GM12875 (cell line): ENCODE data around the gene PFKL.

Experiments
- H3K4me3 ChIP-seq: one replicate; pipeline ENCODE4 v1.5.1; 2011; ENCODE audit warnings: low read depth, low read length, control low read depth
- TF ChIP-seq, protein P1 (sequence below): IDR thresholded peaks from 2 replicates; pipeline ENCODE4 v1.5.1; 2011; ENCODE audit warnings: low read depth, mild to moderate bottlenecking, control low read depth, inconsistent platforms, low read length, moderate library complexity, borderline replicate concordance; ENCODE audit not compliant: insufficient read depth

Gene PFKL

DNA sequence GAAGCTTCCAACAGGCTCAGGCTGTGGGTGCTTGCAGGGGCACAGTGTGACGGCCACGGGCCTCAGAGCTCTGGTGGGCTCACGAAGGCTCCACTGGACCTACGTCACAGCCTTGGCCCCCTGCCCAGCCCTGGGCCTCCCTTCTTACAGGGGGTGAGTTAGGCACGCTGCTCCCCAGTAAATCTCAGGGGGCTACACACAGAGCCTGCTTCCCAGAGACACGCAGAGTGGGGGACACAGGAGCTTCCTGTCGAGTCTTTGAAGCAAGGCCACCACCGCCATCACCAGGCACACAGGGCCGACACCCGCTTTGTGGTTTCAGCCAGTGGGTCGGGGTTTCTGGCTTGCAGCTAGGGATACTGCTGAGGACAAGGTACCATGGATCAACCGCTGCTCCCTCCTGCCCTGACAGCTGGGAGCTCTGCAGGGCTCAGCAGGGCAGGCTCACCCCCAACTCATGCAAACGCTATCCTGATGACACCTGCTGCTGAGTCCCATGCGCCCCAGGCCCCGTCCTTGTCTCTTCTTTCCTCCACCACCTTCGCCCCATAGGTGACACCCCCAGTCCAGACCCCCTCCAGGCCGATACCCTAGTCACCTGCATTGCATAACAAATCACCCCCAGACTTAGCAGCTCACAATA lies 44.8 kb downstream of the PFKL start:
- TF ChIP-seq, protein P1, sequence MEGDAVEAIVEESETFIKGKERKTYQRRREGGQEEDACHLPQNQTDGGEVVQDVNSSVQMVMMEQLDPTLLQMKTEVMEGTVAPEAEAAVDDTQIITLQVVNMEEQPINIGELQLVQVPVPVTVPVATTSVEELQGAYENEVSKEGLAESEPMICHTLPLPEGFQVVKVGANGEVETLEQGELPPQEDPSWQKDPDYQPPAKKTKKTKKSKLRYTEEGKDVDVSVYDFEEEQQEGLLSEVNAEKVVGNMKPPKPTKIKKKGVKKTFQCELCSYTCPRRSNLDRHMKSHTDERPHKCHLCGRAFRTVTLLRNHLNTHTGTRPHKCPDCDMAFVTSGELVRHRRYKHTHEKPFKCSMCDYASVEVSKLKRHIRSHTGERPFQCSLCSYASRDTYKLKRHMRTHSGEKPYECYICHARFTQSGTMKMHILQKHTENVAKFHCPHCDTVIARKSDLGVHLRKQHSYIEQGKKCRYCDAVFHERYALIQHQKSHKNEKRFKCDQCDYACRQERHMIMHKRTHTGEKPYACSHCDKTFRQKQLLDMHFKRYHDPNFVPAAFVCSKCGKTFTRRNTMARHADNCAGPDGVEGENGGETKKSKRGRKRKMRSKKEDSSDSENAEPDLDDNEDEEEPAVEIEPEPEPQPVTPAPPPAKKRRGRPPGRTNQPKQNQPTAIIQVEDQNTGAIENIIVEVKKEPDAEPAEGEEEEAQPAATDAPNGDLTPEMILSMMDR, result no peak
- H3K4me3 ChIP-seq, result no peak overlapping the region

DNA sequence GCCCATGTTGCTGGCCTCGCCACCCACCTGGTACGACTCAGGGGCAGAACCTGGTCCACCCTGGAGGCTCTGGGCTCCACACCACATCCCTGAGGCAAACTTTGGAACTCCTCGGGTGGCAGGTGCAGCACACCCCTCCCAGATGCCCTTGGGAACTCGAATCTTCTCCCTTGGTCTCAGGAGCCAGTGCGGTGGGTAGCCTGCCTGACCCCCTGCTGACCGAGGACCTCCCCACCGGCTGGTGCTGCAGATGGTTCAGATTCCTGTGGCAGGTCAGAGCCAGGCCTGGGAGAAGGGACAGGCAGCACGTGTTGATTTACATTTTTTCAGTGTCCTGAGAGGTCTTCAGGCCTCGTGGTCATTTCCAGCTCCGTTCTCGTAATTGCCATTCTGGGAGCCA lies 45.6 kb downstream of the PFKL start:
- H3K4me3 ChIP-seq, result no peak overlapping the region
- TF ChIP-seq, protein P1, result no peak

DNA sequence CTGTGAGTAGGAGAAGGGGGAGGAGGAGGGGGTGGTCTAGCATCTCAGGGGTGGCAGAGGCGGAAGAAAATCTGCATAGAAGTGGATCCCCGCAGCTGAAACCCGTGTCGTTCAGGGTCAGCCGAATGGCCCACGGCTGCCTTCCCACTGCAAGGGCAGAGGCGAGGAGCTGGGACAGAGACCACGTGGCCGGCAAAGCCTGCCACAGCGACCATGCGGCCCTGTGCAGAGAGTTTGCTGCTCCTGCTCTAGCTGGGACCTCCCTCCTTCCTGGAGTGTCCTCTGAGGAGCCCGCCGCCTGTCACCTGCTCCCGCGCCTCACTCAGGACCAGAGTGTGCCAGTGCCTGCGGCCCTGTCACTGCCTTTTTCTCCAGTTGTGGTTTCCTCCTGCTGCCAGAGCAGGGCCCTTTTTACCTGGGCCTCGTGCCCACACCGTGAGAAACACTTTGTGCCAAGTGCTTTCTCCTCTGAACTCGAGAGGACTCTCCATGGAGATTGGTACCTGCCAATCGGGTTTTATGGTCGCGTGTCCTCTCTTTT lies 48.1 kb downstream of the PFKL start:
- H3K4me3 ChIP-seq, result no peak overlapping the region
- TF ChIP-seq, protein P1, result no peak

DNA sequence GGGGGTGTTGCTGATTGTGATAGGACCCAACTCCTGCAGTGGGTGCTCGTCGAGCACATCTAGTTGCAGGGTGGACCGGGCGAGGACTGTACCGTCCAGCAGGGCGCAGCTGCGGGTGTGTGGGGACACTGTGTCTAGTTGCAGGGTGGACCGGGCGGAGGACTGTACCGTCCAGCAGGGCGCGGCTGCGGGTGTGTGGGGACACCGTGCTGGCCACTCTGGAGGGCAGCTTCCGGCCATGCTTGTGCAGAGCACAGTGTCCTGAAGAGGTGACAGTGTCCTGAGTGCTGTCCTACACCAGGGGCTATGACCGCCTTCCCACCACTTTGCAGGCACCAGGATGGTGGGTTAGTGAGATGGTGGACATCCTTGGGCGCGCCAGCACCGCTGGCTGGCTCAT lies 49.0 kb downstream of the PFKL start:
- TF ChIP-seq, protein P1, result no peak
- H3K4me3 ChIP-seq, result no peak overlapping the region

DNA sequence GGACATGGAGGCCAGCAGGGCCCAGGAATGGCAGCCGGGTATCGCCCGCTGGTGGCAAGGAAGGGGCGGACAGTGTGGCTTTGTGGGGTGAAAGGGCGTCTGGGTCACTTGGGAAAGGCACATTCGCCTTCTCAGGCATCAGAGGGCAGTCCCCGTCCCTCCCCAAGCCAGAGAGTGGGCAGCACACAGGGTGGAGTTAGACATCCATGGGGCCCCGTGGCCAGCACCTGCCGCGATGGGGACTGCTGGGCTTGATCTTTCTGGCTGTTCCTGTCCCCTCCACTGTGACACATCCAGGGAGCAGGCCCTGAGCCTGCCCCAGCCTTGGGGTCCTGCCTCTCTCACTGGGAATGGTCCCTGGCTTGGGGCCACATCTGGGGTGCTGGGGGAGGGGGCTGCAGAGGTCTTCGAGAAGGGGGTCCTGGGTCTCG lies 49.6 kb downstream of the PFKL start:
- TF ChIP-seq, protein P1, result no peak
- H3K4me3 ChIP-seq, result no peak overlapping the region

DNA sequence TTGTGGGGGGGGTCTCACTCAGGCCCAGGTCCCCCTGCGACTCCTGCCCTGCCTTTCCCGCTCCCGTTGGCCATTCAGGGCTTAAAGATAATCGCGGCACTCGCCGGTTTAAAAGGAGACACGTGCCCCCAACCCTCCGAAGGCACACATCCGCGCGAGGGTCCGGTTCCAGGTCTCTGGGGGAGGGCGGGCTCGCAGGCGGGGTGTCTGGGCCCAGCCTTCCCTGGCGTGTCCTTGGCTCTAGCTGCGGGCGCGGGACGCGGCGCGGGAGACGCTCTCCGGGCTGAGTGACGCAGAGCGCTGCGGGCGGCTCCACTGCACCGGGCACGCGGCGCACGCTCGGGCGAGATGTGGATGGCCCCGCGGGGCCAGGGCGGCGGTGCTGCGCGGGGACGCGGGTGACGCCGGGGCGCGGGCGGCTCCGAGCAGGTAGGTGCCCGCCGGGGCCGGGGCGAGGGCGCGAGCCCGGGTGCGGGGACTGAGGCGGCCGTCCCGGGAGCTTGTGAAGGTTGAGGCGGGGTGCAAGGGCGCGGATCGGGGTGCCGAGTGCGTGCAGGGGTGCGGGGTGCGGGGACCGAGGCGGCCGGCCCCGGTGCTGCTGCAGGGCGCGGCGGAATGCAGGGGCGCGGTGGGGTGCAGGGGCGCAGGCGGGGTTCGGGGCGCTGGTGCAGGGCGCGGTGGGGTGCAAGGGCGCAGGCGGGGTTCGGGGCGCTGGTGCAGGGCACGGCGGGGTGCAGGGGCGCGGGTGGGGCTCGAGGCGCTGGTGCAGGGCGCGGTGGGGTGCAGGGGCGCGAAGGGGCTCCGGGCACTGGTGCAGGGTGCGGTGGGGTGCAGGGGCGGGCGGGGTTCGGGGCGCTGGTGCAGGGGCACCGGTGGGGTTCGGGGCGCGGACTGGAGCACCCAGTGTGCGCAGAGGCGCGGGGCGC lies 50.3 kb downstream of the PFKL start:
- TF ChIP-seq, protein P1, result no peak
- no peak overlapping the region for H3K4me3 ChIP-seq
